Keratinocyte (primary cell): ENCODE data around the gene PRKCA. TPM values are rescaled to one million over a fixed set of nuclear protein-coding genes. Genes with fewer than 3 reads are reported as not detected.

Experiments
- DNase-seq: peaks from one replicate; pipeline ENCODE4 v3.0.0-alpha.2; 2011; ENCODE audit warnings: low read depth, missing footprints, low spot score
- FAIRE-seq: peaks from 2 replicates; lab custom pipeline; 2011; peaks lifted over from hg19 to GRCh38; lab: Jason Lieb, UNC
- H2AFZ ChIP-seq: 2 replicates; pipeline ENCODE4 v1.6.0; 2012; ENCODE audit warnings: low read length, control low read depth, inconsistent platforms; ENCODE audit not compliant: control insufficient read depth
- H3K27ac ChIP-seq: 2 replicates; pipeline ENCODE4 v1.5.1; 2011; ENCODE audit warnings: low read length; ENCODE audit not compliant: control insufficient read depth, insufficient read depth
- H3K27me3 ChIP-seq: 3 replicates; pipeline ENCODE4 v1.6.0; 2011; ENCODE audit warnings: low read length; ENCODE audit not compliant: control insufficient read depth, insufficient read depth; ENCODE audit errors: extremely low read depth
- H3K36me3 ChIP-seq, 2 experiments: 2 replicates in 1 of 2; 3 replicates in 1 of 2; pipeline ENCODE4 v1.5.1; 2011; ENCODE audit warnings: low read length in 2 of 2, mild to moderate bottlenecking in 1 of 2; ENCODE audit not compliant: control insufficient read depth in 2 of 2, insufficient read depth in 2 of 2; ENCODE audit errors: extremely low read depth in 1 of 2
- H3K4me1 ChIP-seq: 3 replicates; pipeline ENCODE4 v1.5.1; 2011; ENCODE audit warnings: low read length; ENCODE audit not compliant: control insufficient read depth, insufficient read depth; ENCODE audit errors: extremely low read depth
- H3K4me2 ChIP-seq: 3 replicates; pipeline ENCODE4 v1.6.0; 2011; ENCODE audit warnings: low read depth, low read length; ENCODE audit not compliant: control insufficient read depth, insufficient read depth; ENCODE audit errors: extremely low read depth
- H3K4me3 ChIP-seq, 3 experiments: fragments of 200-600 bp in 1 of 3; sonication (generic) in 1 of 3; 2 replicates in 2 of 3; 3 replicates in 1 of 3; pipeline ENCODE4 v1.5.1; 2011 to 2016; ENCODE audit warnings: low read length in 3 of 3, mild to moderate bottlenecking in 3 of 3, control low read depth in 2 of 3, inconsistent platforms in 1 of 3, low read depth in 1 of 3, mixed read lengths in 1 of 3, mixed run types in 1 of 3, moderate library complexity in 1 of 3; ENCODE audit not compliant: control insufficient read depth in 2 of 3, insufficient read depth in 2 of 3; ENCODE audit errors: extremely low read depth in 1 of 3
- H3K79me2 ChIP-seq: 2 replicates; pipeline ENCODE4 v1.6.0; 2012; ENCODE audit warnings: low read length; ENCODE audit not compliant: control insufficient read depth, insufficient read depth
- H3K9ac ChIP-seq: 3 replicates; pipeline ENCODE4 v1.6.0; 2011; ENCODE audit warnings: low read length; ENCODE audit not compliant: control insufficient read depth, insufficient read depth; ENCODE audit errors: extremely low read depth
- H3K9me1 ChIP-seq: 3 replicates; pipeline ENCODE4 v1.6.0; 2011; ENCODE audit warnings: low read length; ENCODE audit not compliant: control insufficient read depth, insufficient read depth; ENCODE audit errors: extremely low read depth
- H3K9me3 ChIP-seq: 2 replicates; pipeline ENCODE4 v1.5.1; 2012; ENCODE audit warnings: low read depth, low read length; ENCODE audit not compliant: control insufficient read depth
- H4K20me1 ChIP-seq: 3 replicates; pipeline ENCODE4 v1.6.0; 2011; ENCODE audit warnings: low read length; ENCODE audit not compliant: control insufficient read depth, insufficient read depth; ENCODE audit errors: extremely low read depth
- CTCF ChIP-seq, 3 experiments: IDR thresholded peaks in 1 of 3; conservative IDR thresholded peaks in 1 of 3; optimal IDR thresholded peaks in 1 of 3; 2 replicates in 2 of 3; 3 replicates in 1 of 3; pipeline versions ENCODE3 to v1.5.1; 2011; ENCODE audit warnings: low read length in 3 of 3, mild to moderate bottlenecking in 3 of 3, moderate library complexity in 2 of 3, control low read depth in 1 of 3, inconsistent platforms in 1 of 3; ENCODE audit not compliant: insufficient read depth in 2 of 3; ENCODE audit errors: extremely low read depth in 1 of 3
- EZH2 ChIP-seq: IDR thresholded peaks from one replicate; pipeline ENCODE4 v1.6.1; 2012; ENCODE audit warnings: inconsistent platforms, mild to moderate bottlenecking, low read length, moderate library complexity
- dilution Hi-C: fragments of 300-500 bp; cut with MboI; formaldehyde crosslinking; loops from one replicate; pipeline ENCODE4 v1.7.0; 2020; ENCODE audit warnings: low sequenced_read_pairs; ENCODE audit not compliant: extremely low pct_ligation_motif_present
- polyA plus RNA-seq, 5 experiments: library from polyadenylated mRNA; depleted of rRNA in 3 of 5; stranded (reverse) in 3 of 5; stranded (forward) in 1 of 5; unstranded in 1 of 5; fragments of >200 nt; gene quantifications; 1 replicate in 1 of 5; 2 replicates in 3 of 5; 3 replicates in 1 of 5; pipeline versions ENCODE4 v1.2.1 to v1.2.3, GENCODE V29; 2011 to 2012; ENCODE audit warnings: missing spikeins in 2 of 5, low read depth in 1 of 5, low replicate concordance in 1 of 5

Gene PRKCA
- polyA plus RNA-seq, 1 donor (not counting 4 experiments of a cell fraction or from before 2014, with no cell fraction given): 3.6 TPM

GRCh38 chr17:66543526-66543925 lies 241.1 kb downstream of the PRKCA start:
- H3K27ac ChIP-seq: no peak overlapping the region
- TF ChIP-seq CTCF (optimal IDR thresholded peaks at IDR 0.05 in 1 of 3, IDR thresholded peaks at IDR 0.05 in 1 of 3, conservative IDR thresholded peaks at IDR 0.05 in 1 of 3; ENCODE audit: extremely low read depth in 1 of 3, insufficient read depth in 2 of 3, low read length in 3 of 3) (no peak), EZH2 (no peak)
- no peaks in the 10 kb centered on the region for H3K9me1 ChIP-seq
- no peak for DNase-seq
- no peaks in the 10 kb centered on the region for H3K27me3 ChIP-seq
- H3K4me2 ChIP-seq: no peak overlapping the region
- no peaks in the 10 kb centered on the region for H3K36me3 ChIP-seq
- peaks cover 10% of the 10 kb centered on the region for H3K4me1 ChIP-seq
- H3K4me3 ChIP-seq: no peak overlapping the region
- H3K9me3 ChIP-seq: no peaks in the 10 kb centered on the region
- no peak overlapping the region for H3K9ac ChIP-seq
- dilution Hi-C loops: no loop called here
- H2AFZ ChIP-seq: no peak overlapping the region
- FAIRE-seq: no peak
- H3K79me2 ChIP-seq: no peaks in the 10 kb centered on the region
- H4K20me1 ChIP-seq: no peaks in the 10 kb centered on the region

- dilution Hi-C loops: no loop called here
- no peaks in the 10 kb centered on the region for H3K9me3 ChIP-seq
Observed at GRCh38 chr17:66545918-66546317, 243.5 kb downstream of the PRKCA start.

More at GRCh38 chr17:66545918-66546317, 243.5 kb downstream of the PRKCA start:
- no peak overlapping the region for H3K27ac ChIP-seq
- no peak overlapping the region for H3K4me2 ChIP-seq
- no peaks in the 10 kb centered on the region for H4K20me1 ChIP-seq
- no peaks in the 10 kb centered on the region for H3K79me2 ChIP-seq
- DNase-seq (no peak), FAIRE-seq (no peak)
- peaks cover 20% of the 10 kb centered on the region for H3K4me1 ChIP-seq
- no peak overlapping the region for H2AFZ ChIP-seq
- H3K27me3 ChIP-seq: no peaks in the 10 kb centered on the region
- H3K9ac ChIP-seq: no peak overlapping the region
- TF ChIP-seq EZH2 (no peak), CTCF (optimal IDR thresholded peaks at IDR 0.05 in 1 of 3, IDR thresholded peaks at IDR 0.05 in 1 of 3, conservative IDR thresholded peaks at IDR 0.05 in 1 of 3; ENCODE audit: extremely low read depth in 1 of 3, insufficient read depth in 2 of 3, low read length in 3 of 3) (no peak)
- no peak overlapping the region for H3K4me3 ChIP-seq
- H3K36me3 ChIP-seq: no peaks in the 10 kb centered on the region
- no peaks in the 10 kb centered on the region for H3K9me1 ChIP-seq
